ENCODE results near the gene RAB31.
A peak's percentile ranks its signal among the peaks of the same experiment; 100 is the strongest.
"Not testable (repeated sequence)": the region's sequence is repeated elsewhere in the genome, so short reads cannot be mapped to it uniquely, and the experiment has no call there.

RAB31 gene

GRCh38 chr18:9764011-9764481 lies 55.9 kb downstream of the RAB31 start:
- DNase-seq, result no peak

- no peak for DNase-seq
Observed at GRCh38 chr18:9765501-9765900, 57.4 kb downstream of the RAB31 start.

- DNase-seq, result no peak
Observed at GRCh38 chr18:9766076-9766481, 58.0 kb downstream of the RAB31 start.

GRCh38 chr18:9766740-9767139 lies 58.6 kb downstream of the RAB31 start:
- no peak for DNase-seq

- DNase-seq, result not testable (repeated sequence)
Observed at GRCh38 chr18:9768071-9768691, 60.1 kb downstream of the RAB31 start.

GRCh38 chr18:9770111-9770510 lies 62.0 kb downstream of the RAB31 start:
- not testable (repeated sequence) for DNase-seq

GRCh38 chr18:9771261-9771976 lies 63.3 kb downstream of the RAB31 start:
- peak; percentile 75 for DNase-seq

- no peak for DNase-seq
Observed at GRCh38 chr18:9771977-9772660, 64.0 kb downstream of the RAB31 start.

- no peak for DNase-seq
Observed at GRCh38 chr18:9772847-9773677, 65.0 kb downstream of the RAB31 start.

- DNase-seq, result no peak
Observed at GRCh38 chr18:9774150-9774549, 66.0 kb downstream of the RAB31 start.

GRCh38 chr18:9775178-9775577 lies 67.1 kb downstream of the RAB31 start:
- DNase-seq, result no peak

- DNase-seq, result no peak
Observed at GRCh38 chr18:9779630-9780029, 71.5 kb downstream of the RAB31 start.

GRCh38 chr18:9782073-9782857 lies 74.2 kb downstream of the RAB31 start:
- no peak for DNase-seq

- DNase-seq, result no peak
Observed at GRCh38 chr18:9786631-9787030, 78.5 kb downstream of the RAB31 start.

GRCh38 chr18:9787036-9787435 lies 78.9 kb downstream of the RAB31 start:
- no peak for DNase-seq

- no peak for DNase-seq
Observed at GRCh38 chr18:9787712-9788111, 79.6 kb downstream of the RAB31 start.

GRCh38 chr18:9788140-9788539 lies 80.0 kb downstream of the RAB31 start:
- DNase-seq, result no peak

GRCh38 chr18:9788860-9789259 lies 80.8 kb downstream of the RAB31 start:
- no peak for DNase-seq

GRCh38 chr18:9790261-9790660 lies 82.2 kb downstream of the RAB31 start:
- no peak for DNase-seq

GRCh38 chr18:9791991-9792390 lies 83.9 kb downstream of the RAB31 start:
- no peak for DNase-seq

GRCh38 chr18:9792565-9793245 lies 84.6 kb downstream of the RAB31 start:
- DNase-seq, result peak; percentile 47

- DNase-seq, result no peak
Observed at GRCh38 chr18:9796011-9796410, 87.9 kb downstream of the RAB31 start.
